Choroid plexus epithelial cell (primary cell): ENCODE measurements around the gene GPC1.

ENCODE experiments used
- DNase-seq: peaks from one replicate; pipeline ENCODE4 v3.0.0-alpha.2; 2010; ENCODE audit warnings: low read depth
- H3K4me3 ChIP-seq: 2 replicates; pipeline ENCODE4 v1.5.1; 2011; ENCODE audit warnings: low read depth, mild to moderate bottlenecking, control low read depth, low read length, moderate library complexity
- TF ChIP-seq, protein P1 (sequence below): conservative IDR thresholded peaks from 2 replicates; pipeline ENCODE4 v1.5.1; 2011; ENCODE audit warnings: low read depth, mild to moderate bottlenecking, control low read depth, inconsistent platforms, low read length, moderate library complexity

The GPC1 gene

GRCh38 chr2:240437861-240438809 lies 2.7 kb downstream of the GPC1 start:
- peak overlapping the region; percentile 67 for H3K4me3 ChIP-seq
- TF ChIP-seq, protein P1, sequence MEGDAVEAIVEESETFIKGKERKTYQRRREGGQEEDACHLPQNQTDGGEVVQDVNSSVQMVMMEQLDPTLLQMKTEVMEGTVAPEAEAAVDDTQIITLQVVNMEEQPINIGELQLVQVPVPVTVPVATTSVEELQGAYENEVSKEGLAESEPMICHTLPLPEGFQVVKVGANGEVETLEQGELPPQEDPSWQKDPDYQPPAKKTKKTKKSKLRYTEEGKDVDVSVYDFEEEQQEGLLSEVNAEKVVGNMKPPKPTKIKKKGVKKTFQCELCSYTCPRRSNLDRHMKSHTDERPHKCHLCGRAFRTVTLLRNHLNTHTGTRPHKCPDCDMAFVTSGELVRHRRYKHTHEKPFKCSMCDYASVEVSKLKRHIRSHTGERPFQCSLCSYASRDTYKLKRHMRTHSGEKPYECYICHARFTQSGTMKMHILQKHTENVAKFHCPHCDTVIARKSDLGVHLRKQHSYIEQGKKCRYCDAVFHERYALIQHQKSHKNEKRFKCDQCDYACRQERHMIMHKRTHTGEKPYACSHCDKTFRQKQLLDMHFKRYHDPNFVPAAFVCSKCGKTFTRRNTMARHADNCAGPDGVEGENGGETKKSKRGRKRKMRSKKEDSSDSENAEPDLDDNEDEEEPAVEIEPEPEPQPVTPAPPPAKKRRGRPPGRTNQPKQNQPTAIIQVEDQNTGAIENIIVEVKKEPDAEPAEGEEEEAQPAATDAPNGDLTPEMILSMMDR = peak; percentile 97
- peak; percentile 64 for DNase-seq

DNA sequence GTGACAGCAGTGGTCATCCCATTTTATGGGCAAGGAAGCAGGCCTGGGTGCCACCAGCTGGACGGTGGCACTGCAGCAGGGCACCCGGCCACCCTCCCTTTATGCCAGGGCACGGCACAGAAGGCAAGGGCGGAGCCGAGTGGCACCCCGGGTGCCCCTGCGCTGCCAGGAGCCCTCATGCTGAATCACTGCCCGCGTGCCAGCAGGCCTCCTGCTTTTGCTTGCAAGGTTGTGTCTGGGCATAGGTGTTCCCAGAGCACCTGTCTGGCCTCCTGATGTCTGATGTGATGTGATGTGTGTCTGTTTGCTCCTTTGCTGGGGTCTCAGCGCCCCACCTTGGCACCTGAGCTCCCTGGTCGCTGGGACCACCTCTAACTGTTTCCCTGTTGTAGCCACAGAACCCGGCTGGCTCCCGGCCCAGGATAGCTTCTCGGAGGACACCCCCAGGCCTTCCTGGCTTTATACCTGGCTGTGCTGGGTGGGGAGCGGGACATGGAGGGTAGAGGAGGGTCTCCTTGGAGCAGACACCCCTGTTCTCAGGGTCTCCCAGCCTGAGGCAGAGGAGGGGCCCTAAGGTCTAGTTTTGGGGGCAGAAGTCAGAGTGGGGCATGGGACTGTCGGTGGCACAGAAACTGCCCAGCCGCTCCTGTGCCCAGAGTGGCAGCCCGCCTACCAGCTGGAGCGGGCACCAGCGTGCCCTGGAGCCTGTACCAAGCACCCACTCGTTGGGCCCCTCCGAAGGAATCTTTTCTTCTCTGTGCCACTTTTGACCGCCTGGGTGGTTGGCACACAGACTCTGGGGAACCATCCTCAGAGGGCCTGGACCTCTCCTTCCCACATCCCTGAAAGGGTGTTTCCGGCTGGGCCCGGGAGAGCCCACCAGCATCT lies 3.6 kb downstream of the GPC1 start:
- no peak overlapping the region for H3K4me3 ChIP-seq
- TF ChIP-seq, protein P1 = no peak
- DNase-seq = no peak

- no peak overlapping the region for H3K4me3 ChIP-seq
- TF ChIP-seq, protein P1 = no peak
- DNase-seq = no peak
Measured at GRCh38 chr2:240439698-240440151, 4.3 kb downstream of the GPC1 start.

DNA sequence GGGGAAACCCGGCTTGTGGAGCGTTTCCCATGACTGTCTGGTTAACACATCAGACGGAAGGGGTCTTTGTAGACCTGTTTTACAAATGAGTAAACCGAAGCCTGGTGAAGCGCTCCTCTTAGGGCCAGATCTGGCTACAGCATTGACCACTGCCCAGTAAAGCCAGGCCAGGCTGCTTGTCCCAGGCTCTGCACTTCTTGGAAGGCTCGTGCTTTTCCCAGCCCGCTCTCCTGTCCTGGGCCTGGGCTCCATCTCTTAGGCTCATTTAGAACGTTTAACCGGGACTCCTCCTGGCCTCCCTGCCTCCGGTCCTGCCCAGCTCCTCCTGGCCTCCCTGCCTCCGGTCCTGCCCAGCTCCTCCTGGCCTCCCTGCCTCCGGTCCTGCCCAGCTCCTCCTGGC lies 4.8 kb downstream of the GPC1 start:
- no peak for DNase-seq
- TF ChIP-seq, protein P1 = no peak
- H3K4me3 ChIP-seq = no peak overlapping the region

- TF ChIP-seq, protein P1 = no peak
- no peak for DNase-seq
- no peak overlapping the region for H3K4me3 ChIP-seq
Measured at GRCh38 chr2:240440704-240441320, 5.3 kb downstream of the GPC1 start.

DNA sequence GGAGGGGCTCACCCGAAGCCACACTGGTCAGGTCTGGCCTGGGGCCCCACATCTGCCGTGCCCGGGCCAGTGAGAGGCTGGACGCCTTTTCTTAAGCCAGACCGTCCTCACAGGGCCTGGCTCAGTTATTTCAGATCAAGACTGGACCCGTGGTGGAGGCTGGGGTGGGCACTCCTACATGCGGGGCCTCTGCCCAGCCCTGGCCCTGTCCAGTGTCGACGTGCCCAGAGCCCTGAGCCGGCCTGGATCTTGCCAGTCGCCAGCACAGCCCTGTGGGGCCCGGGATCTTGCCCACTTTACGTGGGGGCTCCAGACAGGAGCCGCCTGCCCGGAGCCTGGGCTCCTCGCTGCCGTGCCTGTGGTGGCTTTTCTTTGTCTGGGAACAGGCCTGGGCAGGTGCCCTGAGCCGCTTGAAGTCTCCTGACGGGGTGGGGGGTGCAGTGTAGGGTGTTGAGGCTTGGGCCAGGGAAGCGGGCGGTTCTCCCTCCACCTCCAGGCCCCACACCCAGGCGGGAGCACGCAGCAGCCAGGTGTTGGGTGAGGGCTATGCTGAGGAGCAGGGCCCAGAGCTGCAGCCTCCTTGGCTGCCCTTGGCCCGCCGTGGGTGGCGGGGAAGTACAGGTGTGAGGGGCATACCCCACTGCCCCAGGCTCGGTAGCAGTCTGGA lies 6.0 kb downstream of the GPC1 start:
- TF ChIP-seq, protein P1 = no peak
- H3K4me3 ChIP-seq = no peak overlapping the region
- DNase-seq = no peak
